GM10266 (cell line): ENCODE data around the gene AFP.
"Not testable (repeated sequence)": the region's sequence is repeated elsewhere in the genome, so short reads cannot be mapped to it uniquely, and the experiment has no call there.

ENCODE experiments used
- DNase-seq: peaks from one replicate; pipeline ENCODE4 v3.0.0; 2012; ENCODE audit errors: extremely low spot score
- CTCF ChIP-seq: IDR thresholded peaks from 2 replicates; pipeline ENCODE4 v1.5.1; 2012; ENCODE audit warnings: mild to moderate bottlenecking, low read depth; ENCODE audit not compliant: control insufficient read depth, insufficient read depth; ENCODE audit errors: missing control alignments

The AFP gene

GRCh38 chr4:73435984-73436383 is at the start of gene AFP:
AFP (plus strand) TSS chr4:73436221; CDS start chr4:73436263, 42 bp downstream.
- DNase-seq: no peak
- no peak for TF ChIP-seq CTCF

- TF ChIP-seq CTCF: no peak
These were observed 48.5 kb upstream of the AFP start for GRCh38 chr4:73387552-73387951.

GRCh38 chr4:73388887-73389286 is 47.1 kb upstream of the AFP start:
- no peak for TF ChIP-seq CTCF
- DNase-seq: no peak

More at GRCh38 chr4:73387552-73387951, 48.5 kb upstream of the AFP start:
- DNase-seq: peak; percentile 3

- DNase-seq: not testable (repeated sequence)
These were observed 46.4 kb upstream of the AFP start for GRCh38 chr4:73389663-73390062.

- DNase-seq: no peak
- no peak for TF ChIP-seq CTCF
These were observed 44.2 kb upstream of the AFP start for GRCh38 chr4:73391774-73392173.

- TF ChIP-seq CTCF: no peak
- no peak for DNase-seq
These were observed 43.1 kb upstream of the AFP start for GRCh38 chr4:73392936-73393335.

GRCh38 chr4:73396304-73396703 is 39.7 kb upstream of the AFP start:
- no peak for DNase-seq
- no peak for TF ChIP-seq CTCF

GRCh38 chr4:73396993-73397972 is 38.7 kb upstream of the AFP start:
- TF ChIP-seq CTCF: no peak
- no peak for DNase-seq
